H1 (cell line): ENCODE data around the gene STAP2. TPM values are rescaled to one million over a fixed set of nuclear protein-coding genes. Genes with fewer than 3 reads are reported as not detected.
"Not testable (repeated sequence)": the region's sequence is repeated elsewhere in the genome, so short reads cannot be mapped to it uniquely, and the experiment has no call there.

Experiments
- CTCF ChIA-PET: fragments of 300-600 bp; sonication (Branson Sonifier 250); formaldehyde crosslinking; loops from one replicate; lab custom pipeline; 2021; ENCODE audit not compliant: partially characterized antibody; lab: Charles Lee
- POLR2A ChIA-PET: fragments of 300-600 bp; sonication (Branson Sonifier 250); formaldehyde crosslinking; loops from one replicate; lab custom pipeline; 2021; ENCODE audit warnings: inconsistent platforms; ENCODE audit not compliant: partially characterized antibody; lab: Charles Lee
- DNase-seq, 2 experiments: peaks; one replicate each; pipeline versions ENCODE4 v3.0.0 to v3.0.0-alpha.2; 2010 to 2022; ENCODE audit warnings: low spot score in 2 of 2, low read depth in 1 of 2, mixed read lengths in 1 of 2
- FAIRE-seq: peaks from 2 replicates; lab custom pipeline; 2011; peaks lifted over from hg19 to GRCh38; lab: Jason Lieb, UNC
- H2AFZ ChIP-seq: 2 replicates; pipeline ENCODE4 v1.8.1; 2012; ENCODE audit warnings: low read length, inconsistent platforms
- H2AK5ac ChIP-seq: 2 replicates; pipeline ENCODE4 v1.6.1; 2013; ENCODE audit warnings: low read depth, low read length
- H2BK120ac ChIP-seq: replicated peaks from 2 replicates; pipeline ENCODE3; 2013; ENCODE audit warnings: low read depth, low read length, inconsistent platforms
- H2BK12ac ChIP-seq: 2 replicates; pipeline ENCODE4 v1.6.1; 2013; ENCODE audit warnings: low read depth, low read length
- H2BK15ac ChIP-seq: 2 replicates; pipeline ENCODE4 v1.6.1; 2013; ENCODE audit warnings: low read length
- H2BK20ac ChIP-seq: 2 replicates; pipeline ENCODE4 v1.6.1; 2013; ENCODE audit warnings: low read length
- H2BK5ac ChIP-seq: 2 replicates; pipeline ENCODE4 v1.6.1; 2013; ENCODE audit warnings: low read depth, low read length
- H3K14ac ChIP-seq: 2 replicates; pipeline ENCODE4 v1.6.1; 2013; ENCODE audit warnings: inconsistent platforms; ENCODE audit not compliant: insufficient read length
- H3K18ac ChIP-seq: 2 replicates; pipeline ENCODE4 v1.6.1; 2013; ENCODE audit warnings: low read length; ENCODE audit errors: extremely low read depth
- H3K23ac ChIP-seq: 2 replicates; pipeline ENCODE4 v1.6.1; 2013; ENCODE audit warnings: inconsistent platforms; ENCODE audit not compliant: insufficient read length
- H3K23me2 ChIP-seq: 2 replicates; pipeline ENCODE4 v1.6.1; 2013; ENCODE audit warnings: low read depth, low read length
- H3K27ac ChIP-seq: 2 replicates; pipeline ENCODE4 v1.6.1; 2011; ENCODE audit warnings: low read depth, low read length, inconsistent platforms
- H3K27me3 ChIP-seq, 4 experiments: replicated peaks in 1 of 4; 1 replicate in 1 of 4; 2 replicates in 3 of 4; pipeline versions ENCODE4 v1.6.1 to v1.8.1; 2011 to 2013; ENCODE audit warnings: low read length in 3 of 4, mild to moderate bottlenecking in 3 of 4, inconsistent platforms in 2 of 4, mixed read lengths in 2 of 4, moderate library complexity in 1 of 4; ENCODE audit not compliant: control insufficient read depth in 3 of 4, insufficient read depth in 3 of 4; ENCODE audit errors: extremely low read depth in 1 of 4
- H3K36me3 ChIP-seq, 4 experiments: 2 replicates each; pipeline versions ENCODE4 v1.6.1 to v1.8.1; 2011 to 2013; ENCODE audit warnings: mild to moderate bottlenecking in 4 of 4, low read length in 3 of 4, moderate library complexity in 2 of 4, control low read depth in 1 of 4, inconsistent platforms in 1 of 4; ENCODE audit not compliant: insufficient read depth in 4 of 4, control insufficient read depth in 2 of 4
- H3K4ac ChIP-seq: replicated peaks from 2 replicates; pipeline ENCODE3; 2013; ENCODE audit warnings: low read length, low read depth, mixed read lengths, inconsistent platforms; ENCODE audit not compliant: insufficient read length
- H3K4me1 ChIP-seq, 4 experiments: replicated peaks in 1 of 4; 1 replicate in 1 of 4; 2 replicates in 3 of 4; pipeline versions ENCODE4 v1.6.1 to v1.8.1; 2011 to 2013; ENCODE audit warnings: low read length in 3 of 4, inconsistent platforms in 2 of 4, mixed read lengths in 1 of 4; ENCODE audit not compliant: insufficient read depth in 4 of 4, control insufficient read depth in 3 of 4
- H3K4me2 ChIP-seq, 2 experiments: 2 replicates each; pipeline versions ENCODE4 v1.6.1 to v1.8.1; 2011 to 2013; ENCODE audit warnings: low read depth in 2 of 2, low read length in 2 of 2, control low read depth in 1 of 2, inconsistent platforms in 1 of 2, mild to moderate bottlenecking in 1 of 2; ENCODE audit not compliant: insufficient read depth in 1 of 2
- H3K4me3 ChIP-seq, 4 experiments: fragments of 200-600, 300-600 bp in 1 of 4; sonication (generic), shearing (Covaris generic), sonication (Bioruptor Twin) in 1 of 4; 2 replicates each; pipeline versions ENCODE4 v1.5.1 to v1.8.1; 2011 to 2016; ENCODE audit warnings: low read length in 4 of 4, low read depth in 3 of 4, control low read depth in 2 of 4, inconsistent platforms in 2 of 4, mild to moderate bottlenecking in 2 of 4, mixed read lengths in 1 of 4, moderate library complexity in 1 of 4; ENCODE audit not compliant: insufficient read depth in 2 of 4; ENCODE audit errors: extremely low read depth in 1 of 4
- H3K56ac ChIP-seq: replicated peaks from 2 replicates; pipeline ENCODE3; 2013; ENCODE audit warnings: low read depth, mild to moderate bottlenecking, mixed read lengths, low read length, inconsistent platforms; ENCODE audit not compliant: insufficient read length
- H3K79me1 ChIP-seq: 2 replicates; pipeline ENCODE4 v1.6.1; 2013; ENCODE audit warnings: low read depth, low read length, control low read depth
- H3K79me2 ChIP-seq, 2 experiments: 2 replicates each; pipeline versions ENCODE4 v1.6.1 to v1.8.1; 2012 to 2013; ENCODE audit warnings: low read length in 2 of 2, mild to moderate bottlenecking in 2 of 2, inconsistent platforms in 1 of 2; ENCODE audit not compliant: insufficient read depth in 2 of 2, control insufficient read depth in 1 of 2
- H3K9ac ChIP-seq, 4 experiments: replicated peaks in 1 of 4; 1 replicate in 1 of 4; 2 replicates in 3 of 4; pipeline versions ENCODE4 v1.6.1 to v1.8.1; 2011 to 2013; ENCODE audit warnings: low read depth in 3 of 4, low read length in 3 of 4, control low read depth in 2 of 4, mild to moderate bottlenecking in 2 of 4, moderate library complexity in 2 of 4, inconsistent platforms in 1 of 4; ENCODE audit errors: extremely low read depth in 1 of 4
- H3K9me3 ChIP-seq, 2 experiments: 2 replicates each; pipeline versions ENCODE4 v1.6.1 to v1.8.1; 2012 to 2013; ENCODE audit warnings: mild to moderate bottlenecking in 2 of 2, moderate library complexity in 2 of 2, control low read depth in 1 of 2, inconsistent platforms in 1 of 2, low read depth in 1 of 2, low read length in 1 of 2, mixed read lengths in 1 of 2; ENCODE audit not compliant: insufficient read depth in 2 of 2
- H4K20me1 ChIP-seq, 2 experiments: replicated peaks in 1 of 2; 2 replicates each; pipeline versions ENCODE3 to v1.8.1; 2011 to 2013; ENCODE audit warnings: inconsistent platforms in 2 of 2, low read length in 2 of 2, mild to moderate bottlenecking in 1 of 2; ENCODE audit not compliant: insufficient read depth in 2 of 2, control insufficient read depth in 1 of 2
- H4K5ac ChIP-seq: 2 replicates; pipeline ENCODE4 v1.6.1; 2013; ENCODE audit warnings: low read length, low read depth, mixed read lengths, inconsistent platforms; ENCODE audit not compliant: insufficient read length
- H4K8ac ChIP-seq: 2 replicates; pipeline ENCODE4 v1.8.0; 2013; ENCODE audit warnings: mild to moderate bottlenecking, moderate library complexity, low read length, inconsistent platforms; ENCODE audit not compliant: insufficient read depth; ENCODE audit errors: extremely low read depth
- H4K91ac ChIP-seq: replicated peaks from 2 replicates; pipeline ENCODE3; 2013; ENCODE audit warnings: low read length, mixed read lengths, inconsistent platforms; ENCODE audit not compliant: insufficient read length
- WGBS, 2 experiments: shearing (Covaris generic) in 1 of 2; methylation state at CpG; one replicate each; pipeline versions ENCODE4 v1.1.6 to v1.1.7; 2013 to 2015; ENCODE audit warnings: low lambda C conversion rate in 2 of 2, mixed read lengths in 2 of 2, inconsistent platforms in 1 of 2, low coverage in 1 of 2, missing lambda C conversion rate in 1 of 2; ENCODE audit not compliant: insufficient replicate concordance in 2 of 2, insufficient coverage in 1 of 2, insufficient read length in 1 of 2; ENCODE audit errors: extremely low coverage in 1 of 2, missing lambda C conversion rate in 1 of 2; 5-methylcytosine and 5-hydroxymethylcytosine counted together
- polyA plus RNA-seq, 7 experiments: library from polyadenylated mRNA; depleted of rRNA in 3 of 7; stranded (reverse) in 5 of 7; unstranded in 2 of 7; fragments of >200 nt in 5 of 7; fragments of 200-250 nt in 2 of 7; gene quantifications; 1 replicate in 5 of 7; 2 replicates in 1 of 7; 4 replicates in 1 of 7; pipeline versions ENCODE4 v1.2.1 to v1.2.3, GENCODE V29; 2011 to 2013; ENCODE audit warnings: missing spikeins in 2 of 7, mixed read lengths in 2 of 7
- total RNA-seq: library from RNA; stranded (reverse); fragmentation: NEBNext Ultra II Directional; extraction: Animal tissue kit (Norgen Biotek cat#: 25700); gene quantifications from 2 replicates; pipeline ENCODE4 v1.2.1, GENCODE V29; 2021

STAP2 gene
- total and polyA plus RNA-seq, 2 of the 8 experiments (the other 6 are each of a cell fraction or from before 2014, with no cell fraction given) = 15.3 to 37.3 TPM

DNA sequence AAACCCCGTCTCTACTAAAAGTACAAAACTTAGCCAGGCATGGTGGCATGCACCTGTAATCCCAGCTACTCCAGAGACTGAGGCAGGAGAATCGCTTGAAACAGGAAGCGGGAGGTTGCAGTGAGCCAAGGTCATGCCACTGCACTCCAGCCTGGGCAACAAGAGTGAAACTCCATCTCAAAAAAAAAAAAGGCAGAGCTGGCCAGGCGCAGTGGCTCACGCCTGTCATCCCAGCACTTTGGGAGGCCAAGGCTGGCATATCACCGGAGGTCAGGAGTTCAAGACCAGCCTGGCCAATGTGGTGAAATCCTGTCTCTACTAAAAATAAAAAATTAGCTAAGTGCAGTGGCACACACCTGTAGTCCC, 64.3 kb downstream of the STAP2 start:
- FAIRE-seq, H3K23ac ChIP-seq, H4K8ac ChIP-seq, H4K20me1 ChIP-seq, H2BK5ac ChIP-seq, H4K5ac ChIP-seq, H2BK20ac ChIP-seq, H3K79me2 ChIP-seq, H3K36me3 ChIP-seq, H2AK5ac ChIP-seq, H3K9ac ChIP-seq, H3K27me3 ChIP-seq, H3K27ac ChIP-seq, H3K23me2 ChIP-seq, H3K4me3 ChIP-seq, H3K14ac ChIP-seq, H3K56ac ChIP-seq, H3K4me2 ChIP-seq, H2AFZ ChIP-seq, H2BK120ac ChIP-seq, H3K4ac ChIP-seq, H3K4me1 ChIP-seq, H3K9me3 ChIP-seq, DNase-seq, H2BK12ac ChIP-seq, H4K91ac ChIP-seq, H3K79me1 ChIP-seq, H2BK15ac ChIP-seq, H3K18ac ChIP-seq: not testable (repeated sequence)
- POLR2A ChIA-PET = interaction anchor here (0.7 to 4.0 kb wide), 4 partner anchors 8 to 170 kb away, joined by 3 to 19 read pairs (median 3); partner anchors contain the start of gene MPND
- WGBS, 2 experiments = 89% methylated on average over 6 of the region's 6 CpGs; no CpG with 5 or more reads in 1 of the 2 experiments
- CTCF ChIA-PET = interaction anchor here (0.6 to 14.6 kb wide), 5 partner anchors 19 to 266 kb away, joined by 3 to 311 read pairs (median 3); partner anchors contain the start of genes MPND and STAP2

Other genes with a start within 250 kb of the STAP2 start
- 161 and 162 TPM in 2 replicates for gene MAP2K2, start 214.7 kb downstream of the STAP2 start, total RNA-seq
- gene MAP2K2, start 214.7 kb downstream of the STAP2 start, polyA plus RNA-seq (2011; rRNA removed) = 111 and 194 TPM in 2 replicates
- not detected in 2 replicates for gene CREB3L3, start 185.2 kb downstream of the STAP2 start, total RNA-seq
- gene CREB3L3, start 185.2 kb downstream of the STAP2 start, polyA plus RNA-seq (2011; rRNA removed) = 0.12 and 0.17 TPM in 2 replicates
- 23.9 and 25.2 TPM in 2 replicates for gene SIRT6, start 156.3 kb downstream of the STAP2 start, total RNA-seq
- gene SIRT6, start 156.3 kb downstream of the STAP2 start, polyA plus RNA-seq (2011; rRNA removed) = 27.0 and 39.3 TPM in 2 replicates
- 14.1 and 14.5 TPM in 2 replicates for gene ANKRD24, start 156.1 kb downstream of the STAP2 start, total RNA-seq
- 7.6 and 15.1 TPM in 2 replicates for gene ANKRD24, start 156.1 kb downstream of the STAP2 start, polyA plus RNA-seq (2011; rRNA removed)
- gene EBI3, start 109.3 kb downstream of the STAP2 start, total RNA-seq = 0.99 and 1.1 TPM in 2 replicates
- gene EBI3, start 109.3 kb downstream of the STAP2 start, polyA plus RNA-seq (2011; rRNA removed) = 5.2 and 8.4 TPM in 2 replicates
- gene YJU2, start 91.7 kb downstream of the STAP2 start, total RNA-seq = 26.8 and 28.6 TPM in 2 replicates
- gene YJU2, start 91.7 kb downstream of the STAP2 start, polyA plus RNA-seq (2011; rRNA removed) = 27.7 and 35.4 TPM in 2 replicates
- 5.8 and 7.3 TPM in 2 replicates for gene SHD, start 59.6 kb downstream of the STAP2 start, total RNA-seq
- gene SHD, start 59.6 kb downstream of the STAP2 start, polyA plus RNA-seq (2011; rRNA removed) = 10.7 and 15.5 TPM in 2 replicates
- gene TMIGD2, start 36.4 kb downstream of the STAP2 start, total RNA-seq = 0.38 and 0.41 TPM in 2 replicates
- gene TMIGD2, start 36.4 kb downstream of the STAP2 start, polyA plus RNA-seq (2011; rRNA removed) = 0.39 and 0.58 TPM in 2 replicates
- 54.8 and 58.8 TPM in 2 replicates for gene FSD1, start 34.2 kb downstream of the STAP2 start, total RNA-seq
- 181 and 194 TPM in 2 replicates for gene FSD1, start 34.2 kb downstream of the STAP2 start, polyA plus RNA-seq (2011; rRNA removed)
- gene MPND, start 4.7 kb upstream of the STAP2 start, total RNA-seq = 24.2 and 27.7 TPM in 2 replicates
- gene MPND, start 4.7 kb upstream of the STAP2 start, polyA plus RNA-seq (2011; rRNA removed) = 22.9 and 31.6 TPM in 2 replicates
- gene SH3GL1, start 61.7 kb upstream of the STAP2 start, total RNA-seq = 102 TPM in 2 replicates
- 81.5 and 120 TPM in 2 replicates for gene SH3GL1, start 61.7 kb upstream of the STAP2 start, polyA plus RNA-seq (2011; rRNA removed)
- gene CHAF1A, start 63.8 kb upstream of the STAP2 start, total RNA-seq = 146 and 147 TPM in 2 replicates
- gene CHAF1A, start 63.8 kb upstream of the STAP2 start, polyA plus RNA-seq (2011; rRNA removed) = 122 and 190 TPM in 2 replicates
- 28.0 and 29.9 TPM in 2 replicates for gene UBXN6, start 119.0 kb upstream of the STAP2 start, total RNA-seq
- 43.8 and 63.0 TPM in 2 replicates for gene UBXN6, start 119.0 kb upstream of the STAP2 start, polyA plus RNA-seq (2011; rRNA removed)
- 102 and 106 TPM in 2 replicates for gene HDGFL2, start 133.5 kb upstream of the STAP2 start, total RNA-seq
- 31.1 and 46.8 TPM in 2 replicates for gene HDGFL2, start 133.5 kb upstream of the STAP2 start, polyA plus RNA-seq (2011; rRNA removed)
- 0.45 and 0.54 TPM in 2 replicates for gene PLIN4, start 179.7 kb upstream of the STAP2 start, total RNA-seq
- gene PLIN4, start 179.7 kb upstream of the STAP2 start, polyA plus RNA-seq (2011; rRNA removed) = 0.35 and 0.67 TPM in 2 replicates
- 1.8 and 2.0 TPM in 2 replicates for gene PLIN5, start 196.4 kb upstream of the STAP2 start, total RNA-seq
- gene PLIN5, start 196.4 kb upstream of the STAP2 start, polyA plus RNA-seq (2011; rRNA removed) = 2.5 and 2.6 TPM in 2 replicates
- gene LRG1, start 201.2 kb upstream of the STAP2 start, total RNA-seq = 0.36 and 0.48 TPM in 2 replicates
- 0.64 and 0.79 TPM in 2 replicates for gene LRG1, start 201.2 kb upstream of the STAP2 start, polyA plus RNA-seq (2011; rRNA removed)
- gene SEMA6B, start 220.9 kb upstream of the STAP2 start, total RNA-seq = 54.4 and 56.7 TPM in 2 replicates
- 31.3 and 54.9 TPM in 2 replicates for gene SEMA6B, start 220.9 kb upstream of the STAP2 start, polyA plus RNA-seq (2011; rRNA removed)